GM12878 (cell line): ENCODE results near the gene CEP63.

Source experiments
- ASH2L ChIP-seq: fragments of 300-600, 200-600 bp; sonication (generic); IDR thresholded peaks from 2 replicates; pipeline ENCODE4 v1.6.1; 2017; ENCODE audit warnings: low read depth, mild to moderate bottlenecking, borderline replicate concordance
- CREB1 ChIP-seq: IDR thresholded peaks from 2 replicates; pipeline ENCODE4 v1.6.1; 2012; ENCODE audit warnings: low read depth, mild to moderate bottlenecking, inconsistent platforms
- CTCF ChIP-seq, 3 experiments: IDR thresholded peaks in 2 of 3; conservative IDR thresholded peaks in 1 of 3; 2 replicates each; pipeline ENCODE4 v1.5.1; 2011; ENCODE audit warnings: low read depth in 3 of 3, low read length in 3 of 3, mild to moderate bottlenecking in 3 of 3, control low read depth in 2 of 3, moderate library complexity in 2 of 3, inconsistent platforms in 1 of 3, mixed read lengths in 1 of 3; ENCODE audit not compliant: control insufficient read depth in 2 of 3, insufficient read depth in 1 of 3; ENCODE audit errors: extremely low read depth in 1 of 3
- POLR2A ChIP-seq: IDR thresholded peaks from 2 replicates; pipeline ENCODE4 v1.6.1; 2011; ENCODE audit warnings: low read depth, mild to moderate bottlenecking, low read length

DNA sequence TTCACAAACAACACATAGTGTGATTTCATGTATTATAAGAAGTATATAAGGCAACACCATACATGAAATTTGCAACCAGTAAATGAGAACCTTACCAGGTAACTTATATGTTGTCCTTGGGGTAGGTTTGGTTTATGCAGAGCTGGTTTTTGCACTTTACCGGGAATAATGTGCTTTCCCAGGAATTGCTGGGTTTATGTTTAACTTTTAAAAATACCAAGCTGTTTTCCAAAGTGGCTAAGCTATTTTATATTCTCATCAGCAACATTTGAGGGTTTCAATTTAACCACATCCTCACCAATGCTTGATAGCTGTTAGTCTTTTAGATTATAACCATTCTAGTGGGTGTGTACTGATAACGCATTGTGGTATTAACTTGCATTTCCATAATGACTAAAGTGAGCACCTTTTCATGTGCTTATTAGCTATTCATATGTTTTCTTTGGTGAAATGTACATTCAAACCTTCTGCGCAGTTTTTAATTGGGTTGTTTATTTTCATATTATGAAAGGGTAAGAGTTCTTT, 93.3 kb downstream of the CEP63 start:
- TF ChIP-seq CTCF (IDR thresholded peaks at IDR 0.05 in 2 of 3, conservative IDR thresholded peaks at IDR 0.05 in 1 of 3; ENCODE audit: control insufficient read depth in 2 of 3, extremely low read depth in 1 of 3, insufficient read depth in 1 of 3, low read depth in 3 of 3, low read length in 3 of 3) (no peak), CREB1 (no peak), POLR2A (no peak), ASH2L (no peak)
